Measurements from ENCODE around the gene ZNF581. TPM values are rescaled to one million over a fixed set of nuclear protein-coding genes. Genes with fewer than 3 reads are reported as not detected.

ZNF581 gene
- total RNA-seq, 4 donors from 2014 or later = 11.8 to 20.2 (median 14.0) TPM

GRCh38 chr19:55689411-55690108, 46.1 kb downstream of the ZNF581 start:
- DNase-seq = no peak
- 88 to 95% methylated on average over 13 to 16 of the region's 35 CpGs for WGBS, 2 donors
- H3K4me3 ChIP-seq = no peak overlapping the region
- intact Hi-C loops (cut with DNase I) = no loop called here
- H3K27ac ChIP-seq = no peak overlapping the region
- H3K4me1 ChIP-seq = peaks cover 0 to 22% (median 0%) of the 10 kb centered on the region in 3 donors
- H3K27me3 ChIP-seq = no peaks in the 10 kb centered on the region
- H3K36me3 ChIP-seq = peaks cover 69 to 100% (median 74%) of the 10 kb centered on the region in 3 donors
- no peaks in the 10 kb centered on the region for H3K9me3 ChIP-seq
- no peak for TF ChIP-seq POLR2A (IDR thresholded peaks at IDR 0.05)
- TF ChIP-seq, protein P1, sequence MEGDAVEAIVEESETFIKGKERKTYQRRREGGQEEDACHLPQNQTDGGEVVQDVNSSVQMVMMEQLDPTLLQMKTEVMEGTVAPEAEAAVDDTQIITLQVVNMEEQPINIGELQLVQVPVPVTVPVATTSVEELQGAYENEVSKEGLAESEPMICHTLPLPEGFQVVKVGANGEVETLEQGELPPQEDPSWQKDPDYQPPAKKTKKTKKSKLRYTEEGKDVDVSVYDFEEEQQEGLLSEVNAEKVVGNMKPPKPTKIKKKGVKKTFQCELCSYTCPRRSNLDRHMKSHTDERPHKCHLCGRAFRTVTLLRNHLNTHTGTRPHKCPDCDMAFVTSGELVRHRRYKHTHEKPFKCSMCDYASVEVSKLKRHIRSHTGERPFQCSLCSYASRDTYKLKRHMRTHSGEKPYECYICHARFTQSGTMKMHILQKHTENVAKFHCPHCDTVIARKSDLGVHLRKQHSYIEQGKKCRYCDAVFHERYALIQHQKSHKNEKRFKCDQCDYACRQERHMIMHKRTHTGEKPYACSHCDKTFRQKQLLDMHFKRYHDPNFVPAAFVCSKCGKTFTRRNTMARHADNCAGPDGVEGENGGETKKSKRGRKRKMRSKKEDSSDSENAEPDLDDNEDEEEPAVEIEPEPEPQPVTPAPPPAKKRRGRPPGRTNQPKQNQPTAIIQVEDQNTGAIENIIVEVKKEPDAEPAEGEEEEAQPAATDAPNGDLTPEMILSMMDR (IDR thresholded peaks at IDR 0.05) = no peak

- H3K27me3 ChIP-seq = no peaks in the 10 kb centered on the region
- intact Hi-C loops (cut with DNase I) = no loop called here
- peaks cover 69 to 100% (median 78%) of the 10 kb centered on the region in 3 donors for H3K36me3 ChIP-seq
- TF ChIP-seq, protein P1 (IDR thresholded peaks at IDR 0.05) = no peak
- TF ChIP-seq POLR2A (IDR thresholded peaks at IDR 0.05) = no peak
- H3K27ac ChIP-seq = no peak overlapping the region
- H3K4me1 ChIP-seq = peaks cover 0 to 22% (median 0%) of the 10 kb centered on the region in 3 donors
- no peak overlapping the region for H3K4me3 ChIP-seq
- no peak for DNase-seq
- no peaks in the 10 kb centered on the region for H3K9me3 ChIP-seq
- WGBS, 2 donors = 85 to 100% methylated on average over 1 to 17 of the region's 25 CpGs
These were observed 46.8 kb downstream of the ZNF581 start for GRCh38 chr19:55690109-55690768.

GRCh38 chr19:55690769-55691545, 47.5 kb downstream of the ZNF581 start:
- H3K9me3 ChIP-seq = no peaks in the 10 kb centered on the region
- H3K4me1 ChIP-seq = peaks cover 0 to 22% (median 0%) of the 10 kb centered on the region in 3 donors
- DNase-seq = no peak
- no peak overlapping the region for H3K27ac ChIP-seq
- 95% methylated on average over 15 to 18 of the region's 31 CpGs for WGBS, 2 donors
- intact Hi-C loops (cut with DNase I) = no loop called here
- no peak overlapping the region for H3K4me3 ChIP-seq
- TF ChIP-seq, protein P1 (IDR thresholded peaks at IDR 0.05) = no peak
- no peak for TF ChIP-seq POLR2A (IDR thresholded peaks at IDR 0.05)
- H3K36me3 ChIP-seq = peaks cover 75 to 100% (median 81%) of the 10 kb centered on the region in 3 donors
- no peaks in the 10 kb centered on the region for H3K27me3 ChIP-seq

DNA sequence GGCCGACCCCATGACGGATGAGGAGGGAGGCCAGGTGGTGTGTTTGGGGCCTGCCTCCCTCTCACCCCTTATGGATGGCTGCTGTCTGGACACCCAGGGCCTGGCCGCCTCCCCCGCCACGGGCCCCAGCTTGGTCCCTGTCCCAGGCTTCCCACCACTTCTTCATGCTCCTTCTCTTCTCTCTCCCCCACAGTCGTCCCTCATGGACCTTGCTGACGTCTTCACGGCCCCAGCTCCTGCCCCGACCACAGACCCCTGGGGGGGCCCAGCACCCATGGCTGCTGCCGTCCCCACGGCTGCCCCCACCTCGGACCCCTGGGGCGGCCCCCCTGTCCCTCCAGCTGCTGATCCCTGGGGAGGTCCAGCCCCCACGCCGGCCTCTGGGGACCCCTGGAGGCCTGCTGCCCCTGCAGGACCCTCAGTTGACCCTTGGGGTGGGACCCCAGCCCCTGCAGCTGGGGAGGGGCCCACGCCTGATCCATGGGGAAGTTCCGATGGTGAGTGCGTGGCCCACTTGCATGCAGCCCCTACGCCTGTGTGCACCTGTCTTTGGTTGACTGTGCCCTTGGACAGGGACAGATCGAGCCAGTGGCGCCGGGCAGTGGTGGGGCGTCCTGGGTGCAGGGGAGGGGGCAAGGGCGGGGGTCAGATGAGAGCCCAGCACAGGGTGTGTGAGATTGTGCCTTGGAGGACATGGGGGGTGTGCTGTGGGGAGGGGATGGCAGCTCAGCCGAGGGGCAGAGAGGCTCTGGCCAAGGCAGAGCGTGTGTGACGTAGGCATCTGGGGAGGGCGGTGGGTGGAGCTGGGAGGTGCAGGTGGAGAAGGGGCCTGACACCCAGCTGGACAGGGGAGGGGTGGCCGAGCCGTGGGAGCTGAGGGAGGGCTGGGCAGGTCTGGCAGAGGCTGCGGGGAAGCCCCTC, 48.4 kb downstream of the ZNF581 start:
- WGBS, 2 donors = 94 to 95% methylated on average over 9 to 11 of the region's 31 CpGs
- no peaks in the 10 kb centered on the region for H3K9me3 ChIP-seq

DNA sequence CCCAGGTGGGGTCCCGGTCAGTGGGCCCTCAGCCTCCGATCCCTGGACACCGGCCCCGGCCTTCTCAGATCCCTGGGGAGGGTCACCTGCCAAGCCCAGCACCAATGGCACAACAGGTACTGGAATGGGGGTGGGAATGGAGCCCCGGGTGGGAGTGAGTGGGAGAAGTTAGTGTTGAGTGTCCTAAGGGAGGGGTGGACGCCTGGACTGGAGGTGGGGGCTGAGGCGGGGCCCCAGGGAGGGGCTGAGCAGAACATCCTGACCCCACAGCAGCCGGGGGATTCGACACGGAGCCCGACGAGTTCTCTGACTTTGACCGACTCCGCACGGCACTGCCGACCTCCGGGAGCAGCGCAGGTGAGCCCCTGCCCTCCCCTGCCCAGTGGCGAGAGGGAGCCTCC, 49.2 kb downstream of the ZNF581 start:
- Histone ChIP-seq H3K36me3 (peaks cover 60 to 100% (median 81%) of the 10 kb centered on the region in 3 donors), H3K4me1 (peaks cover 0 to 12% (median 0%) of the 10 kb centered on the region in 3 donors), H3K27ac (no peak overlapping the region), H3K9me3 (no peaks in the 10 kb centered on the region), H3K4me3 (no peak overlapping the region), H3K27me3 (no peaks in the 10 kb centered on the region)
- WGBS, 2 donors = 60 to 92% methylated on average over 2 to 15 of the region's 19 CpGs
- no peak for DNase-seq
- no peak for TF ChIP-seq POLR2A (IDR thresholded peaks at IDR 0.05)
- TF ChIP-seq, protein P1 (IDR thresholded peaks at IDR 0.05) = no peak
- intact Hi-C loops (cut with DNase I) = no loop called here

More for the DNA sequence above, 48.4 kb downstream of the ZNF581 start:
- no peak for TF ChIP-seq POLR2A (IDR thresholded peaks at IDR 0.05)
- no peak overlapping the region for H3K27ac ChIP-seq
- H3K4me3 ChIP-seq = no peak overlapping the region
- H3K27me3 ChIP-seq = no peaks in the 10 kb centered on the region
- peaks cover 68 to 100% (median 81%) of the 10 kb centered on the region in 3 donors for H3K36me3 ChIP-seq
- peaks cover 0 to 19% (median 0%) of the 10 kb centered on the region in 3 donors for H3K4me1 ChIP-seq
- intact Hi-C loops (cut with DNase I) = no loop called here
- no peak for DNase-seq

All from esophagus squamous epithelium (tissue), 5 donors.